SKM-1 (cell line): Measurements from ENCODE around the gene CRHR1.
"Not testable (repeated sequence)": the region's sequence is repeated elsewhere in the genome, so short reads cannot be mapped to it uniquely, and the experiment has no call there.

Source experiments
- DNase-seq: peaks from one replicate; lab custom pipeline; 2025; ENCODE audit not compliant: unreplicated experiment; lab: John Stamatoyannopoulos, UW

The CRHR1 gene

DNA sequence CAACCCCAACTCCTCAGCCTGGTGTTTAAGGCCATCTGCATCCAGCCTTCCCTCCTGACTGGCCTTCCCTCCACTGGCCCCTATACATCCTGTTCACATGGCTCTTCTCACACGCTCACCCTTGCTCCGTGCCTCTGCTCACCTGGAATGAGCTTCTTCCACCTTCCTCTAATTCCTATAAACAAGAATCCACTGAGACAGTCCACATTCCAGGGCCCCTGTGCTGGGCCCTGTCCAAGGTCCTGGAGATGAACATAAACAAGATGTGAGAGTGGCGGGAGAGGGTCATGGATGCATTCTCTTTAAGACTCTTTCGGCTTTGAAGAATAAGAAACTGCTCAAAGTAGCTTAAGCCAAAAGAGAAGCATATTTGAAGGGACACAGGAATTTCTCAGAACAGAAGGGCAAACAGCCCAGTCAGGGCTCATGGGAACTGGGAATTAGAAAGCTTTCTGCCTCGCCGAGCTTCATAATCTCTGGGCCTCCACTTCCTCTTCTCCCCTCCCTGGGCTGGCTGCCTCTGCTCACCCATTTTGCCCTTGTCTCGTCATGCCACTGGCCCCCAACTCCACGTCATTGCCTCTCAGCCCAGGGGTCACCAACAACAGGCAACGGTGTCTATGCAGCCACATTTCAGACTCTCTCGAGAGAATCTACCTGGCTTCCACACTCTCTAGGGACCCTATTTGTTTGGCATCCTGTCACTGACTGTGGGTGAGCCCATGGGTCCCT, 74.0 kb downstream of the CRHR1 start:
- DNase-seq, result no peak

GRCh38 chr17:45861165-45861564, 77.0 kb downstream of the CRHR1 start:
- no peak for DNase-seq

DNA sequence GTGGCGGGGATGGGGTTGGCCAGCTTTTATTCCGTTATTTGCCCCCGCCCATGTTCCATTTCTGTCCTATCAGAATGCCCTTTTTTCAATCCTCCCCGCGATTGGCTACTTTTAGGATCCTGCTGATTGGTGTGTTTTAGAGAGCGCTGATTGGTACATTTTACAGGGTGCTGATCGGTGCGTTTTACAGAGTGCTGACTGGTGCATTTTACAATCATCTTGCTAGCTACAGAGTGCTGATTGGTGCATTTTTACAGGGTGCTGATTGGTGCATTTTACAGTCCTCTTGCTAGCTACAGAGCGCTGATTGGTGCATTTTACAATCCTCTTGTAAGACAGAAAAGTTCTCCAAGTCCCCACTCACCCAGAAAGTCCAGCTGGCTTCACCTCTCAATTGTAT, 78.0 kb downstream of the CRHR1 start:
- DNase-seq, result not testable (repeated sequence)

DNA sequence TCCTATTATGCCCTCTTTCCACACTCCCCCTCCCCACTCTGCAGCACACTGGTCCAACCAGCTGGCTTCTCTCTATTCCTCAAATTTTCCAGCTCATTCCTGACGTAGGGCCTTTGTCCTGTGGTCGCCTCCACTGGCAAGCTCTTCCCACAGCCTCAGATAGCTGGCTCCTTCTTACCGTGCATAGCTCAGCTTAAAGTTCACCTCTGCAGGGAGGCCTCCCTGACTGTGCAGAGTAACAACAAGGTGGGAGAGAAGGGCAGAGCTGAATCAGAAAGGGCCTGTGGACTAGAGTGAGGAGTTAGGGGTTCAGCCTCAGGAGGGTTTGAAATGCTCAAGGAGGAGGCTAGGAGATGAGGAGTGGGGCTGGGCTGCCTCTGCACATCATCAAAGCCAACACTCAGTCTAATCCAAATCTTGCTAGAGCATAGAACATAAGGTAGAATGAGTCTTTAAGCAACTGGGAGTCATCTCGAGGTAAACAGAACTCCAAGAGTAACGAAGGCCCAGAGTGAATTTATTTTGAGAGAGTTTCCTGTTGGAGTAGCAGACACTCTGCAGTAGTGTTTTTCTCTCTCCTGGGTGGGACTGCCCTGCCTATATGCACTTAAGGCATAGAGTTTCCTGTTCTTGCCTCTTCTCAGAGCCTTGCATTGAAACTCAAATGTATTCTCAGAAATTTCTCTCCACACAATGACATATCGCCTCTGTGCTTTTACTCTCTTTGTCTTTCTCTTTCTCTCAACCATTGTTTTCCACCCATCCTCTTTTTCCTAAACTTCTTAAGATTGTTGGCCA, 79.9 kb downstream of the CRHR1 start:
- DNase-seq, result no peak

DNA sequence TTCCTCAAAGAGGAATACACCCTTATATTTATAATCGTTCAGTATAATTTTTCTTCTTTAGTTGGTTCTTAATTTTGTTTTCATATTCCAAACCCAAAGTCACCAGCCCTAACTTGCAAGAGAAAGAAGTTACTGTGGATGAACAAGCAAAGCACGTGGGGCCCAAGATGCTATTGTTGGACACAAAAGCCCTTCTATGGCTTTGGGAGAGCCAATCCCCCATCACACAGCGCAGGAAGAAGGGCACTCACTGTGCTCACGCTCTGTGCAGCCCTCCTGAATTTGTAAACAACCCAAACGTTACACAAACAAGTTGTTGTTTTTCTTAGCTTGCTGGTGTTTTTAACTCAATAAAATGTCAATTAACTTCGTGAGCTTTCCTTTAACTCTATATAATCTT, 83.1 kb downstream of the CRHR1 start:
- DNase-seq, result no peak

GRCh38 chr17:45867702-45868101, 83.6 kb downstream of the CRHR1 start:
- no peak for DNase-seq

DNA sequence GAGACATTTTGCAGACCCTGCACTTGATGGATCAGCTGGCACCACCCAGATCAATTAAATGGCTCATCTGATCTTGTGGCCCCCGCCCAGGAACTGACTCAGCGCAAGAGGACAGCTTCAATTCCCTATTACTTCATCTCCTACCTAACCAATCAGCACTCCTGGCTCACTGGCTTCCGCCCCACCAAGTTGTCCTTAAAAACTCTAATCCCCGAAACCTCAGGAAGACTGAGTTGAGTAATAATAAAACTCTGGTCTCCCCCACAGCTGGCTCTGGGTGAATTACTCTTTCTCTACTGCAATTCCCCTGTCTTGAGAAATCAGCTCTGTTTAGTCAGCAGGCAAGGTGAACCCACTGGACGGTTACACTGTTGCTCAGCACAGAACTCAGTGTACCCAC, 84.2 kb downstream of the CRHR1 start:
- peak; percentile 9 for DNase-seq

DNA sequence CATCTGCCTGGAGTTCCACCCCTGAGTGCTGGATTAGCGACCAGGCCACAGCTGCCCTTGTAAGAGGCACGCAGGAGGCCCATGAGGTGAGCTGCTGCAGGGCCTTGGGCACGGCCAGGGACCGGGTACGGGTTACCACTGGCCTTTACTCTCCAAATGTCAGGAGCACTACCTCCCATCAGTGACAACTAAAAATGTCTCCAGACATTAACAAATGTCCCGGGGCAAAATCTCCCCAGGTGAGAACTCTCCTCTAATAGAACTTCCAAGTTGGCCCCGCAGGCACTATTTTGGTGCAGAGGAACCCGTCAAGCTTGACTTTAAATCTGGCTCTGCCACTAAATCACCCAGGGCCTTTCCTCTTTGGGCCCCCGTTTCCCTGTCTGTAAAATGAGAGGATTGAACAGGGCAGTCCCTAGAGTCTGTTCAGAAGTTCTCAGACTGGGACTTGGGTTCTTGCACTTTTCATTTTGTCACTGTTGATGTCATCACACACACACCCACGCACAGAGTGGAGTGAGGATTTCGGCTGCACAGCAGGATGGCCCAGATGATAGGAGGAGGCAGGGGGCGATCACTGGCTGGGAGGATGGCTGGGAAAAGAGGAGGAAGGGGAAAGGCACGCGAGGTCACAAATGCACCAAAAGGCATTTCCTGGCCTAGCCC, 85.7 kb downstream of the CRHR1 start:
- DNase-seq, result no peak

DNA sequence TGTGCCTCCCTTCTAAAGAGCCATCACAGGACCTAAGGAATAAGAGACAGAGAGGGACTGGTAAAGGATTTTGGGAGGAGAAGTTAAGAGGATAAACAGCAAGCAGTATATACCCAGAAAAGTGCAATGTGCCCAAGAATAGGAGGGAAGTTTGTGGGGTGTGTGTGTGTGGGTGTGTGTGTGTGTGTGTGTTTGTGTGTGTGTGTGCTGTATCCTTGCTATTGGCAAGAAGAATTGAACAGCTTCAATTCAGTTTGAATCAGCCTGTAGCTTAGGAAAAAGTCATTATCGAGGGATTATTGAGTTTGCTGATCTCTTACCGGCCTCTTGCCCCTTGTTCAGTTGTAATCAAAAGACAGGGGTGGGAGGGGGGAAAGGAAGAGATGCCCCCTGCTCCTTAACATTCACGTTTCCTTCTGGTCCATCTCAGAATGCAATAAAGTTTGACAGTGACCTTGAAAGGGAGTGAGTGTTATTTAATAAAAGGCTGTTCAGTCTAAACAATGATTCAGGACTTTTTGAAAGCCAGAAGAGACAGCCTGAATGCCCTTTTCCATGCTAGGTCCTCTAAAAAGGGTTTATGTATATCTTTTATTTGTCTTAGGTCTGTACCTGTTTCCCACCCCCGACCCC, 86.3 kb downstream of the CRHR1 start:
- no peak for DNase-seq

DNA sequence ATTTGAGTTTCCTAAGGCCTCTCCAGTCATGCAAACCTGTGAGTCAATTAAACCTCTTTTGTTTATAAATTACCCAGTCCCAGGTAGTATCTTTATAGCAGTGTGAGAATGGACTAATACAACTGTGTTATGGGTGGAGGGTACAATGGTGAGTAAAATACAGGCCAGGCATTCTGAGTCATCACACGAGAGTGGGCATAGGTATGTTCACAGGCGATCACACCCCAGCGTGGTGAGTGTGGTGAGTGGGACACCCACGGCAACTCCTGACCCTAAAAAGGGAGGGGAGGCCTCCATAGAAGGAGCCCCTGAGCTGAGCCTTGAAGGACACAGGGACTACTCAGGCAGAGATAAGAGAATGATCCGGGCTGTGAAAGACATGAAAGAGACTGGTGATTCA, 87.6 kb downstream of the CRHR1 start:
- DNase-seq, result no peak

DNA sequence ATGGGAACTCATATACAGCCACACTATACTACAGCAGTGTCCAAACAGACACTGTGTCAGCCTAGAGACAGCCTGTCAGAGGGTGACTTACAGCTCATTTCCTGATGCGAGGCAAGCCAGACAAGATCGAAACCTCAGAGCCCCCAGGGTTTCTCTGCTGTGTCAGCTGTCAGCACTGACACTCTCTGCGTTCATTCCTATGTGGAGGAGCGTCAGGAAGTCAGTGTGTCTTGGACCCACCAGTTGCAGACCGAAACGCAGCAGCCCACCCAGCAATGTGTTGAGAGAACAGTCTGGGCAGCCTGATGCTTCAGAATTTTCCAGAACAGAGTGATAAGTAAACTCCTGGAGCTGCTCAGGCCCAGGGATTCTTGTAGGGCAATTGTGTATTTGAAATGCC, 89.6 kb downstream of the CRHR1 start:
- no peak for DNase-seq

DNA sequence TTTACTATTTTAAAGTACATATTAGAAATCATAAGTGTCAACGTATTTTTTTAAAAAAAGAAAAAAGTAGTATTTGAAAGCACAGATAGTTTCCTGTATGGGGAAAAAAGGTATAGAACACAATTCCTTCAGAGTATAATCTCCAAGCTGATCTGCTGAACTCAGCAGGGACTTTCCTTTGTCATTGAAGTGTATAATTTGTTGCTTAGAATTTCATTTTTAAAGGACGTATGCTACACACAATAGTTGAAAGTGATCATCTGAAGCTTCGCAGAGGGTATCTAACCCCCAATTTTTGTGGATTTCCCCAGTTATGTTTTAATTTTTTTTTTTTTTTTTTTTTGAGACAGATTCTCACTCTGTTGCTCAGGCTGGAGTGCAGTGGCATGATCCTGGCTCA, 90.0 kb downstream of the CRHR1 start:
- DNase-seq, result no peak

- no peak for DNase-seq
Observed at GRCh38 chr17:45876539-45876938, 92.4 kb downstream of the CRHR1 start.

GRCh38 chr17:45877467-45877866, 93.3 kb downstream of the CRHR1 start:
- DNase-seq, result no peak

DNA sequence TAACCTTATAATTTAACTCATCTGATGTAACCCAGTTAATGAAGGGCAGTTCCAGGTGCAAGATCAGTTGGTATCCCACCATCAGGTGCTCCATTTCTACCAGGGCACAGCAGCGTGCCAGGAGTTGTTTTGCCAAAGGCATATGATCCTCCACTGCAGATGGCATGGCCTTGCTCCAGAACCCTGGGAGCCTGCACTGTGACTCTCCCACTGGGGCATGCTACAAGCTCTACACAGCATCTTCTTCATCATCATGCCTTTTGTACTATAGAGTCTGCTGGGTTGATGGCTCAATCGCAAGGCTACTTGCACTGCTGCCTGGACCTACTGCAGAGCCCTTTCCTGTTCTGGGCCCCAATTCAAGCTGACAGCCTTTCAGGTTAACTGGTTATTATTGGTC, 98.9 kb downstream of the CRHR1 start:
- no peak for DNase-seq
